Measurements from ENCODE around the gene LAMA1.

DNA sequence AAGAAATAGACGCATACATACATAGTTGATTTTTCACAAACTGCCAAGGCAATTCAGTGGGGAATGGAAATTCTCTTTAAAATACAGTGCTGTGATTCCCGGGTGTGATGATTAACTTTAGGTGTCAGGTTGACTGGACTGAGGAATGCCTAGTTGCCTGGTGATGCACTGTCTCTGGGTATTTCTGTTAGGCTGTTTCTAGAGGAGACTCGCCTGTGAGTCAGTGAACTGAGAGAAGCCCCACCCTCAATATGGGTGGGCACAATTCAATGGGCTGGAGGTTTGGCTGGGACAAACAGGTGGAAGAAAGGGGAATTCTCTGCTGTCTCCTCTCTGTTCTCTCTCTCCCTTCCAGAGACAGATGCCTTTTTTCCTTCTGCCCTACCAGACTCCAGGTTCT is 200.5 kb downstream of the LAMA1 start:
- no peak for TF ChIP-seq POLR2A (IDR thresholded peaks at IDR 0.05)
- TF ChIP-seq, protein P1, sequence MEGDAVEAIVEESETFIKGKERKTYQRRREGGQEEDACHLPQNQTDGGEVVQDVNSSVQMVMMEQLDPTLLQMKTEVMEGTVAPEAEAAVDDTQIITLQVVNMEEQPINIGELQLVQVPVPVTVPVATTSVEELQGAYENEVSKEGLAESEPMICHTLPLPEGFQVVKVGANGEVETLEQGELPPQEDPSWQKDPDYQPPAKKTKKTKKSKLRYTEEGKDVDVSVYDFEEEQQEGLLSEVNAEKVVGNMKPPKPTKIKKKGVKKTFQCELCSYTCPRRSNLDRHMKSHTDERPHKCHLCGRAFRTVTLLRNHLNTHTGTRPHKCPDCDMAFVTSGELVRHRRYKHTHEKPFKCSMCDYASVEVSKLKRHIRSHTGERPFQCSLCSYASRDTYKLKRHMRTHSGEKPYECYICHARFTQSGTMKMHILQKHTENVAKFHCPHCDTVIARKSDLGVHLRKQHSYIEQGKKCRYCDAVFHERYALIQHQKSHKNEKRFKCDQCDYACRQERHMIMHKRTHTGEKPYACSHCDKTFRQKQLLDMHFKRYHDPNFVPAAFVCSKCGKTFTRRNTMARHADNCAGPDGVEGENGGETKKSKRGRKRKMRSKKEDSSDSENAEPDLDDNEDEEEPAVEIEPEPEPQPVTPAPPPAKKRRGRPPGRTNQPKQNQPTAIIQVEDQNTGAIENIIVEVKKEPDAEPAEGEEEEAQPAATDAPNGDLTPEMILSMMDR (IDR thresholded peaks at IDR 0.05) = no peak
- no peak for TF ChIP-seq EP300 (IDR thresholded peaks at IDR 0.05; ENCODE audit: low read depth)
- no peak for TF ChIP-seq POLR2AphosphoS5 (IDR thresholded peaks at IDR 0.05)

Data from transverse colon (tissue), 4 donors.